ENCODE measurements around the gene PSENEN. TPM values are rescaled to one million over a fixed set of nuclear protein-coding genes. Genes with fewer than 3 reads are reported as not detected.

The PSENEN gene
- total and polyA plus RNA-seq, 2 experiments from 2014 or later = 20.6 to 175 TPM

DNA sequence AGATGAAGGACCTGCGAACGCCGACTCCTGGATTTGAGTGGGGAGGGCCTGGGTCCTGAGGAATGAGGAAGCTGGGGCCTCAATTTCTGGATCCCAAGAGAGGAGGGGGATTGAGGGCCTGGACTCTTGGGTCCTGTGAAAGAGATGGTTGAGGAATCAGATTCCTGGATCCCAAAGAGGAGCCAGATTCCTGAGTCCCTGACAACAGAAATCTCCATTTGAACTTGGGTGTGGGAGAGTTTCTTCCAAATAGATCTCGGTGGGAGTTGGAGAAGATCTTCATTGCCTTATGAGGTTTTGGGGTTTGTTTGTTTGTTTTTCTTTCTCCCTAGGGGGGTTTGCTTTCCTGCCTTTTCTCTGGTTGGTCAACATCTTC is 624 bp downstream of the PSENEN start:
- no peak for DNase-seq (ENCODE audit: low spot score)

More for the DNA sequence above, 624 bp downstream of the PSENEN start:
- TF ChIP-seq, protein P1, sequence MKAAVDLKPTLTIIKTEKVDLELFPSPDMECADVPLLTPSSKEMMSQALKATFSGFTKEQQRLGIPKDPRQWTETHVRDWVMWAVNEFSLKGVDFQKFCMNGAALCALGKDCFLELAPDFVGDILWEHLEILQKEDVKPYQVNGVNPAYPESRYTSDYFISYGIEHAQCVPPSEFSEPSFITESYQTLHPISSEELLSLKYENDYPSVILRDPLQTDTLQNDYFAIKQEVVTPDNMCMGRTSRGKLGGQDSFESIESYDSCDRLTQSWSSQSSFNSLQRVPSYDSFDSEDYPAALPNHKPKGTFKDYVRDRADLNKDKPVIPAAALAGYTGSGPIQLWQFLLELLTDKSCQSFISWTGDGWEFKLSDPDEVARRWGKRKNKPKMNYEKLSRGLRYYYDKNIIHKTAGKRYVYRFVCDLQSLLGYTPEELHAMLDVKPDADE (IDR thresholded peaks at IDR 0.05) = no peak
- TF ChIP-seq EZH2phosphoT487 (IDR thresholded peaks at IDR 0.05; ENCODE audit: unreplicated experiment) (no peak), CREB1 (CRISPR knock-in tag; IDR thresholded peaks at IDR 0.05; ENCODE audit: low read depth) (no peak), NANOG (IDR thresholded peaks at IDR 0.05; ENCODE audit: borderline replicate concordance) (no peak), JUNB (IDR thresholded peaks at IDR 0.05; ENCODE audit: unreplicated experiment) (no peak), EZH2 (IDR thresholded peaks at IDR 0.05; ENCODE audit: low read depth, unreplicated experiment) (no peak), ZNF114 (CRISPR knock-in tag; IDR thresholded peaks at IDR 0.05) (no peak), ZNF331 (CRISPR knock-in tag; IDR thresholded peaks at IDR 0.05; ENCODE audit: low read depth) (no peak), POLR2AphosphoS5 (IDR thresholded peaks at IDR 0.05; ENCODE audit: low read depth) (no peak)
- TF ChIP-seq, protein P2, sequence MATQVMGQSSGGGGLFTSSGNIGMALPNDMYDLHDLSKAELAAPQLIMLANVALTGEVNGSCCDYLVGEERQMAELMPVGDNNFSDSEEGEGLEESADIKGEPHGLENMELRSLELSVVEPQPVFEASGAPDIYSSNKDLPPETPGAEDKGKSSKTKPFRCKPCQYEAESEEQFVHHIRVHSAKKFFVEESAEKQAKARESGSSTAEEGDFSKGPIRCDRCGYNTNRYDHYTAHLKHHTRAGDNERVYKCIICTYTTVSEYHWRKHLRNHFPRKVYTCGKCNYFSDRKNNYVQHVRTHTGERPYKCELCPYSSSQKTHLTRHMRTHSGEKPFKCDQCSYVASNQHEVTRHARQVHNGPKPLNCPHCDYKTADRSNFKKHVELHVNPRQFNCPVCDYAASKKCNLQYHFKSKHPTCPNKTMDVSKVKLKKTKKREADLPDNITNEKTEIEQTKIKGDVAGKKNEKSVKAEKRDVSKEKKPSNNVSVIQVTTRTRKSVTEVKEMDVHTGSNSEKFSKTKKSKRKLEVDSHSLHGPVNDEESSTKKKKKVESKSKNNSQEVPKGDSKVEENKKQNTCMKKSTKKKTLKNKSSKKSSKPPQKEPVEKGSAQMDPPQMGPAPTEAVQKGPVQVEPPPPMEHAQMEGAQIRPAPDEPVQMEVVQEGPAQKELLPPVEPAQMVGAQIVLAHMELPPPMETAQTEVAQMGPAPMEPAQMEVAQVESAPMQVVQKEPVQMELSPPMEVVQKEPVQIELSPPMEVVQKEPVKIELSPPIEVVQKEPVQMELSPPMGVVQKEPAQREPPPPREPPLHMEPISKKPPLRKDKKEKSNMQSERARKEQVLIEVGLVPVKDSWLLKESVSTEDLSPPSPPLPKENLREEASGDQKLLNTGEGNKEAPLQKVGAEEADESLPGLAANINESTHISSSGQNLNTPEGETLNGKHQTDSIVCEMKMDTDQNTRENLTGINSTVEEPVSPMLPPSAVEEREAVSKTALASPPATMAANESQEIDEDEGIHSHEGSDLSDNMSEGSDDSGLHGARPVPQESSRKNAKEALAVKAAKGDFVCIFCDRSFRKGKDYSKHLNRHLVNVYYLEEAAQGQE (IDR thresholded peaks at IDR 0.05; ENCODE audit: unreplicated experiment) = no peak
- TF ChIP-seq, protein P3, sequence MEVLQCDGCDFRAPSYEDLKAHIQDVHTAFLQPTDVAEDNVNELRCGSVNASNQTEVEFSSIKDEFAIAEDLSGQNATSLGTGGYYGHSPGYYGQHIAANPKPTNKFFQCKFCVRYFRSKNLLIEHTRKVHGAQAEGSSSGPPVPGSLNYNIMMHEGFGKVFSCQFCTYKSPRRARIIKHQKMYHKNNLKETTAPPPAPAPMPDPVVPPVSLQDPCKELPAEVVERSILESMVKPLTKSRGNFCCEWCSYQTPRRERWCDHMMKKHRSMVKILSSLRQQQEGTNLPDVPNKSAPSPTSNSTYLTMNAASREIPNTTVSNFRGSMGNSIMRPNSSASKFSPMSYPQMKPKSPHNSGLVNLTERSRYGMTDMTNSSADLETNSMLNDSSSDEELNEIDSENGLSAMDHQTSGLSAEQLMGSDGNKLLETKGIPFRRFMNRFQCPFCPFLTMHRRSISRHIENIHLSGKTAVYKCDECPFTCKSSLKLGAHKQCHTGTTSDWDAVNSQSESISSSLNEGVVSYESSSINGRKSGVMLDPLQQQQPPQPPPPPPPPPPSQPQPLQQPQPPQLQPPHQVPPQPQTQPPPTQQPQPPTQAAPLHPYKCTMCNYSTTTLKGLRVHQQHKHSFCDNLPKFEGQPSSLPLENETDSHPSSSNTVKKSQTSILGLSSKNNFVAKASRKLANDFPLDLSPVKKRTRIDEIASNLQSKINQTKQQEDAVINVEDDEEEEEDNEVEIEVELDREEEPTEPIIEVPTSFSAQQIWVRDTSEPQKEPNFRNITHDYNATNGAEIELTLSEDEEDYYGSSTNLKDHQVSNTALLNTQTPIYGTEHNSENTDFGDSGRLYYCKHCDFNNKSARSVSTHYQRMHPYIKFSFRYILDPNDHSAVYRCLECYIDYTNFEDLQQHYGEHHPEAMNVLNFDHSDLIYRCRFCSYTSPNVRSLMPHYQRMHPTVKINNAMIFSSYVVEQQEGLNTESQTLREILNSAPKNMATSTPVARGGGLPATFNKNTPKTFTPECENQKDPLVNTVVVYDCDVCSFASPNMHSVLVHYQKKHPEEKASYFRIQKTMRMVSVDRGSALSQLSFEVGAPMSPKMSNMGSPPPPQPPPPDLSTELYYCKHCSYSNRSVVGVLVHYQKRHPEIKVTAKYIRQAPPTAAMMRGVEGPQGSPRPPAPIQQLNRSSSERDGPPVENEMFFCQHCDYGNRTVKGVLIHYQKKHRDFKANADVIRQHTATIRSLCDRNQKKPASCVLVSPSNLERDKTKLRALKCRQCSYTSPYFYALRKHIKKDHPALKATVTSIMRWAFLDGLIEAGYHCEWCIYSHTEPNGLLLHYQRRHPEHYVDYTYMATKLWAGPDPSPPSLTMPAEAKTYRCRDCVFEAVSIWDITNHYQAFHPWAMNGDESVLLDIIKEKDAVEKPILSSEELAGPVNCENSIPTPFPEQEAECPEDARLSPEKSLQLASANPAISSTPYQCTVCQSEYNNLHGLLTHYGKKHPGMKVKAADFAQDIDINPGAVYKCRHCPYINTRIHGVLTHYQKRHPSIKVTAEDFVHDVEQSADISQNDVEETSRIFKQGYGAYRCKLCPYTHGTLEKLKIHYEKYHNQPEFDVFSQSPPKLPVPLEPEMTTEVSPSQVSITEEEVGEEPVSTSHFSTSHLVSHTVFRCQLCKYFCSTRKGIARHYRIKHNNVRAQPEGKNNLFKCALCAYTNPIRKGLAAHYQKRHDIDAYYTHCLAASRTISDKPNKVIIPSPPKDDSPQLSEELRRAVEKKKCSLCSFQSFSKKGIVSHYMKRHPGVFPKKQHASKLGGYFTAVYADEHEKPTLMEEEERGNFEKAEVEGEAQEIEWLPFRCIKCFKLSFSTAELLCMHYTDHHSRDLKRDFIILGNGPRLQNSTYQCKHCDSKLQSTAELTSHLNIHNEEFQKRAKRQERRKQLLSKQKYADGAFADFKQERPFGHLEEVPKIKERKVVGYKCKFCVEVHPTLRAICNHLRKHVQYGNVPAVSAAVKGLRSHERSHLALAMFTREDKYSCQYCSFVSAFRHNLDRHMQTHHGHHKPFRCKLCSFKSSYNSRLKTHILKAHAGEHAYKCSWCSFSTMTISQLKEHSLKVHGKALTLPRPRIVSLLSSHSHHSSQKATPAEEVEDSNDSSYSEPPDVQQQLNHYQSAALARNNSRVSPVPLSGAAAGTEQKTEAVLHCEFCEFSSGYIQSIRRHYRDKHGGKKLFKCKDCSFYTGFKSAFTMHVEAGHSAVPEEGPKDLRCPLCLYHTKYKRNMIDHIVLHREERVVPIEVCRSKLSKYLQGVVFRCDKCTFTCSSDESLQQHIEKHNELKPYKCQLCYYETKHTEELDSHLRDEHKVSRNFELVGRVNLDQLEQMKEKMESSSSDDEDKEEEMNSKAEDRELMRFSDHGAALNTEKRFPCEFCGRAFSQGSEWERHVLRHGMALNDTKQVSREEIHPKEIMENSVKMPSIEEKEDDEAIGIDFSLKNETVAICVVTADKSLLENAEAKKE (CRISPR knock-in tag; IDR thresholded peaks at IDR 0.05) = no peak
- TF ChIP-seq, protein P4, sequence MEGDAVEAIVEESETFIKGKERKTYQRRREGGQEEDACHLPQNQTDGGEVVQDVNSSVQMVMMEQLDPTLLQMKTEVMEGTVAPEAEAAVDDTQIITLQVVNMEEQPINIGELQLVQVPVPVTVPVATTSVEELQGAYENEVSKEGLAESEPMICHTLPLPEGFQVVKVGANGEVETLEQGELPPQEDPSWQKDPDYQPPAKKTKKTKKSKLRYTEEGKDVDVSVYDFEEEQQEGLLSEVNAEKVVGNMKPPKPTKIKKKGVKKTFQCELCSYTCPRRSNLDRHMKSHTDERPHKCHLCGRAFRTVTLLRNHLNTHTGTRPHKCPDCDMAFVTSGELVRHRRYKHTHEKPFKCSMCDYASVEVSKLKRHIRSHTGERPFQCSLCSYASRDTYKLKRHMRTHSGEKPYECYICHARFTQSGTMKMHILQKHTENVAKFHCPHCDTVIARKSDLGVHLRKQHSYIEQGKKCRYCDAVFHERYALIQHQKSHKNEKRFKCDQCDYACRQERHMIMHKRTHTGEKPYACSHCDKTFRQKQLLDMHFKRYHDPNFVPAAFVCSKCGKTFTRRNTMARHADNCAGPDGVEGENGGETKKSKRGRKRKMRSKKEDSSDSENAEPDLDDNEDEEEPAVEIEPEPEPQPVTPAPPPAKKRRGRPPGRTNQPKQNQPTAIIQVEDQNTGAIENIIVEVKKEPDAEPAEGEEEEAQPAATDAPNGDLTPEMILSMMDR (conservative IDR thresholded peaks at IDR 0.05; ENCODE audit: low read depth in 2 of 2) = no peak
- Mint-ChIP-seq H3K36me3 (ENCODE audit: low read depth) (peaks cover 7% of the 10 kb centered on the region), H3K4me1 (peaks cover 25% of the 10 kb centered on the region), H3K27ac (peak overlapping the region; percentile 100), H3K9me3 (no peaks in the 10 kb centered on the region; the same call in 1 of the 3 replicates), H3K4me3 (peak overlapping the region; percentile 97), H3K27me3 (ENCODE audit: insufficient read depth, low read depth, poor library complexity) (peaks cover 5% of the 10 kb centered on the region)
- Histone ChIP-seq H3K27ac (ENCODE audit: low read depth) (no peak overlapping the region; the same call in 1 of the 2 replicates), H2AFZ (no peak overlapping the region), H3K9me2 (ENCODE audit: insufficient read depth) (no peaks in the 10 kb centered on the region), H3K4me2 (peak overlapping the region; percentile 79), H3K36me3 (ENCODE audit: insufficient read depth) (no peaks in the 10 kb centered on the region), H3F3A (replicated peaks; ENCODE audit: low read depth) (peaks cover 10% of the 10 kb centered on the region), H3K27me3 (ENCODE audit: insufficient read depth) (no peaks in the 10 kb centered on the region), H3K4me3 (peak overlapping the region; percentile 76), H3K4me1 (ENCODE audit: insufficient read depth) (peaks cover 20% of the 10 kb centered on the region), H3K79me2 (replicated peaks; ENCODE audit: insufficient read depth) (peaks cover 14% of the 10 kb centered on the region), H4K20me1 (replicated peaks; ENCODE audit: insufficient read depth) (no peaks in the 10 kb centered on the region)
- no peak for ATAC-seq

All from GM23338 (cell line).